NCI-H2171 treated with DMSO at 0.1 percent for 48 hours (cell line): ENCODE measurements around the gene AIFM3.

ENCODE experiments used
- DNase-seq: peaks from one replicate; lab custom pipeline; 2025; lab: John Stamatoyannopoulos, UW

AIFM3 gene

GRCh38 chr22:21028277-21029251 lies 61.5 kb downstream of the AIFM3 start:
- peak; percentile 65 for DNase-seq

- DNase-seq: peak; percentile 33
Measured at GRCh38 chr22:21029486-21030025, 62.5 kb downstream of the AIFM3 start.

GRCh38 chr22:21030032-21030431 lies 63.0 kb downstream of the AIFM3 start:
- DNase-seq: no peak
